Body of pancreas (tissue), 4 donors: ENCODE data around the gene GTPBP6.

ENCODE experiments used
- CTCF ChIP-seq, 7 experiments: fragments of 450-650 bp in 4 of 7; fragments of 200-600 bp in 3 of 7; sonication (generic) in 3 of 7; IDR thresholded peaks; one replicate each; pipeline ENCODE4 v1.5.1; 2016 to 2019; ENCODE audit warnings: antibody characterized with exemption in 7 of 7
- POLR2A ChIP-seq, 3 donors: fragments of 450-650 bp; IDR thresholded peaks; one replicate each; pipeline ENCODE4 v1.6.1; 2016; ENCODE audit warnings: antibody characterized with exemption in 3 of 3, mild to moderate bottlenecking in 2 of 3

- TF ChIP-seq CTCF (IDR thresholded peaks at IDR 0.05): no peak
- TF ChIP-seq POLR2A (IDR thresholded peaks at IDR 0.05): no peak
Measured at GRCh38 chrX:302975-303374, 15.6 kb downstream of the GTPBP6 start.
